HG03280 (cell line): Measurements from ENCODE around the gene NUP98.
"Not testable (repeated sequence)": the region's sequence is repeated elsewhere in the genome, so short reads cannot be mapped to it uniquely, and the experiment has no call there.

Experiments
- ATAC-seq: cut with Tn5 transposase; IDR thresholded peaks from one replicate; pipeline ENCODE4 v1.9.1; 2021; ENCODE audit warnings: mild to moderate bottlenecking, moderate library complexity; ENCODE audit not compliant: unreplicated experiment

Gene NUP98

GRCh38 chr11:3679077-3679476, 118.3 kb downstream of the NUP98 start:
- ATAC-seq, result no peak

GRCh38 chr11:3675971-3676370, 121.4 kb downstream of the NUP98 start:
- no peak for ATAC-seq

- ATAC-seq, result no peak
Observed at GRCh38 chr11:3674189-3674588, 123.2 kb downstream of the NUP98 start.

- no peak for ATAC-seq
Observed at GRCh38 chr11:3671334-3672254, 125.8 kb downstream of the NUP98 start, which contains the start of gene CHRNA10. TSS of gene CHRNA10 (minus strand) at chr11:3671384. CDS start at chr11:3671312, 72 bp downstream.

- no peak for ATAC-seq
Observed at GRCh38 chr11:3669742-3670183, 127.6 kb downstream of the NUP98 start.

- ATAC-seq, result no peak
Observed at GRCh38 chr11:3669128-3669527, 128.2 kb downstream of the NUP98 start.

GRCh38 chr11:3667149-3668035, 130.0 kb downstream of the NUP98 start:
- ATAC-seq, result no peak

GRCh38 chr11:3666023-3666530, 131.3 kb downstream of the NUP98 start:
- no peak for ATAC-seq

GRCh38 chr11:3665336-3666022, 131.9 kb downstream of the NUP98 start:
- ATAC-seq, result no peak

GRCh38 chr11:3664032-3664630, 133.2 kb downstream of the NUP98 start:
- no peak for ATAC-seq

- ATAC-seq, result no peak
Observed at GRCh38 chr11:3662856-3663255, 134.5 kb downstream of the NUP98 start.

GRCh38 chr11:3660960-3661359, 136.4 kb downstream of the NUP98 start:
- ATAC-seq, result no peak

GRCh38 chr11:3659595-3660515, 137.5 kb downstream of the NUP98 start:
- no peak for ATAC-seq

GRCh38 chr11:3658252-3658651, 139.1 kb downstream of the NUP98 start:
- no peak for ATAC-seq

GRCh38 chr11:3657331-3657730, 140.0 kb downstream of the NUP98 start:
- ATAC-seq, result not testable (repeated sequence)

GRCh38 chr11:3655547-3655946, 141.8 kb downstream of the NUP98 start:
- ATAC-seq, result no peak

- not testable (repeated sequence) for ATAC-seq
Observed at GRCh38 chr11:3652514-3652913, 144.8 kb downstream of the NUP98 start.

GRCh38 chr11:3649374-3649773, 148.0 kb downstream of the NUP98 start:
- ATAC-seq, result not testable (repeated sequence)

GRCh38 chr11:3648843-3649242, 148.5 kb downstream of the NUP98 start:
- ATAC-seq, result not testable (repeated sequence)
